ENCODE data around the gene DGAT2.

Gene DGAT2

DNA sequence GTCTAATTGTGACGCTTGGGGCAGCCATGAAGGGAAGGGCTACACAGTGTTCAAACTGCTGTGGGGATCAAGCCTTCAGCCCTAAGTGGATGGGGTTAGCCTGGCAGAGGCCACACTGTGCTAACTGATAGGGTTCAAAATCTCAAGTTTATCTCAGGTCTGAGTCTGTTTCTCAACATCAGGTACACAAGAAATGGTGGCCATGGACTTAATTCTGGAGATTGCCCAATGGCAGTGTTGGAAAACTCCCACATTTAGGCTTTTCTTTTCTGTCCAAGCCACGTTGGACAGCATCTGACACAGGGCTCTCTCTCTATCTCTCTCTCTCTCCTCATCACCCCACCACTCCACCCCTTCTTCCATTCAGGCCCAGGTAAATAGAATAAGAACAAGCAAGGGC, 10.9 kb upstream of the DGAT2 start:
- no peak for DNase-seq

DNA sequence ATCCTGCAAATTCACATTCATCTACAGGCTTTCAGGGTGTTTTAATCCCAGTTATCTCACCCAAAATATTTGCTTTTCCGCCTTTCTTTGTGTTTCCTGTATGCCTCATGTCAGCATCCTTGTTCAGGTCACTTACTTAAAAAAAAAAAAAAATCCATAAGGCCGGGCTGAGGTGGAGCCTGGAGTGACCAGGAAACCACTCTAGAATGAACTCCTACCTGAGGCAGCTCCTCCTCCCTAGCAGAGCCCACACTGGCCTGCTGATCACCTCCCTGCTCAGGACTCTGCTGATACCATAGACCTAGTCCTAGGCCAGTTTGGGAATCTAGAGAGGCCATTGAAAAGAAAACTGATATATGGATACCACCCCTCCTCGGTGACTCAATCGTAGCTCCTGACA, 8.7 kb upstream of the DGAT2 start:
- no peak for DNase-seq

DNA sequence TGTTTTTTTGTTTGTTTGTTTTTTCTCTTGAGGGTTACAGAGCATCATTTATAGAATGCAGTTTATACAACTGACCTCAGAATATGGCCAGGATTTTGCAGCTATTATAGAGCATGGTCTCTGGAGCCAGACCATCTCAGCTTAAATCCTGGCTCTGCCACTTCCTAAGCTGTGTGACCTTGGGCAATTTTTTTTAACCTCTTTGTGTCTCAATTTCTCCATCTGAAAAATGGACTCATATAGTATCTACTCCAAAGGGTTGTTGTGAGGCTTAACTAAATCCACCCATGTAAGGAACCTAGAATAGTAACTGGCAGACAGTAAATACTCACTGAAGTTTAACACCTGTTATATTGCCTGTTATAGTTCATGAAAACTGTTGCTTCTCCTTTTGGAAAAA, 8.3 kb upstream of the DGAT2 start:
- DNase-seq: no peak

DNA sequence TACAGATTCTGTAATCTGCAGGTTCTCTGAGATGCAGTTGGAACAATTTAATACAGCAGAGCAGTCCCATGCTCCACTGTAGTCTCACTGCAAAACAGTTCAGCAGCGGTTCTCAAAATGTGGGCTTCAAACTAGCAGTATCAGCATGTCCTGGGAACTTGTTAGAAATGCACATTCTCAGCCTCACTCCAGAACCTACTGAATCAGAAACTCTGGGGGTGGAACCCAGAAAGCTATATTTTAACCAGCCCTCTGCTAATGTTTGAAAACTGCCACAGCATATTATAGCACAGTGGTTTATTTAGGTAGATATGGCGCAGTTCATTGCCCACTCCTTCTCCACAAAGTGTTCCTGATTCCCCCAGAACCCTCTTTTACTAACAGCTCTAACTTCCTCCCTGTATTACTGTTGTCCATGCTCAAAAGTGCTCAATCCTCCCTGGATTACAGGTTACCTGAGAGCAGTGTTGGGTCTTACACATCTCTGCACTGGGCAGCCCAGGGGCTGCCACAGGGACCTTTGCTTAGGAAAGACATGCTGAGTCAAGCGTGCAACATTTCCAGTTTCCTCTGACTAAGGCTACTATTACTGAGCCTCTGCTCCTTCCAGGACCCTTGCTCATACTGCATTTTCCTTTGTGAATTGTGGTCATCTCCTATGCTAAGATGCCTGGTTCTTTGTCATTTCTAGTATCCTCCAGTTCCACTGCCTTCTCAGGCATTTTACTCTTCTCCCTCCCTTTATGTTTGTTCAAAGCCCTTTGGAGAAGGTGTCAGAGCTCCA, 7.7 kb upstream of the DGAT2 start:
- DNase-seq: no peak

DNA sequence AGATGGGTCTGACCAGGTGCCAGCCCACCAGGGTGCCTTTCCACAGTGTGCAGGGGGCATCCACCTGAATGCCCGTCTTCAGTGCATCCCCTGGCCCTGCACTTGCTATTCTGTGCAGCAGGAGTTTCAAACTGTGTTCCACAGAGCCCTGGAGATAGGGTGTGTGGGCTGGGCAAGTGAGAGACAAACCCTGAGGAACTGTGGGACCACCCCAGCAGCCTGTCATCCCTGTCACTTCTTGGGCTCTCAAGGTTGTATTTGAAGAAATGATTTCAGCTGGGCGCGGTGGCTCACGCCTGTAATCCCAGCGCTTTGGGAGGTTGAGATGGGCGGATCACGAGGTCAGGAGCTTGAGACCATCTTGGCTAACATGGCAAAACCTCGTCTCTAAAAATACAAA, 6.4 kb upstream of the DGAT2 start:
- no peak for DNase-seq

DNA sequence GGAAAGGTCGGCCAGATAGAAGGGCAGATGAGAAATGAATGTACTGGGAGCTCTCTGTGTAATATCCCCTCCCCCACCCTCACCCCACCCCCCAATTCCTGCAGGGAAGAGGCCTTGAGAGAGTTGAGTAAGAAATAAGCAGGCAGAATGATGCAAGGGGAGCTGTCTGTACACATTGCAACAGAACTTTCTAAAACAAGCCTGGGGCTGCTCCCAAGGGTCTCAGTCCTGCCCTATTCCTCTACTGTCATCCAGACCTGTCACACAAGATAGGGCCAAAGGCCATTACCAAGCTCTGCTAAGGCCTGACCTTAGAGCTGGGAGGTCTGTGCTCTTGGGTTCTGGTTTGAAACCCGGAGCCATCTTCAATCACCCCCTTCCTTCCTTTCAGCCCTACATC, 5.7 kb upstream of the DGAT2 start:
- DNase-seq: peak; percentile 85

DNA sequence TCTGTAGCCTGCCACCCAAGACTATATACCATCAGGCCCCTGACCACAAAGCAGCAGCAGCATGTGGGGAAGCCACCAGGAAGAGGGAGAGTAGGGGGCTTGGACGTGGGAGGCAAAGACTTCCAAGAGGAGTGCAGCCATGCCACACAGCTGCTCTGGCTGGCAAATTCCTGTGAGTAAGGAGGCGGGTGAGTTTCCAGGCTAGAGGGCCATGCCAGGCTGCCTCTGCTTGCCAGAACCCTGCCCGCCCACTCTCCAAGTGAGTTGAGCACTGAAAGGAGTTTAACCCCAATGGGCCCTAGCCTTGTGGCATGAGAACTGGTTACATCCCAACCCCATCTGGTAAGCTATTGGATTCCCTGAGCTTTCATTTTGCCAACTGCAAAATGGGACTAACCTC, 4.7 kb upstream of the DGAT2 start:
- DNase-seq: no peak

DNA sequence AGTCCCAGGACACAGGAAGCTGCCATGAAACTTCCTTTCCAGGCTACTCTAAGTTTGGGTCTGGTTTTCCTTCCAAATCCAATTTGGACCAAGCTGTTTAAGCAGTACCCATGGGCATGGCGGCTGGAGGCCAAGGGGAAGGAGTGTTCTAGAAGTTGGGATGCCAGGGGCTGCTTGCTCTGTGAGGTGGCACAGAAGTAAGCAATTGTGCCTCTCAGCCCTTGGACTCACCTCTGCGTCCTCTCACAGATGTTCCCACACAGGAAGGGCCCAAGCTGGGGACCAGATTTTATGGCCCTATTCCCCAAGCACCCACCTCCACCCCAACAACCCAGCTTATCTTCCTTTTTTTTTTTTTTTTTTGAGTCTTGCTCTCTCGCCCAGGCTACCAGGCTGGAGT, 3.5 kb upstream of the DGAT2 start:
- DNase-seq: no peak

DNA sequence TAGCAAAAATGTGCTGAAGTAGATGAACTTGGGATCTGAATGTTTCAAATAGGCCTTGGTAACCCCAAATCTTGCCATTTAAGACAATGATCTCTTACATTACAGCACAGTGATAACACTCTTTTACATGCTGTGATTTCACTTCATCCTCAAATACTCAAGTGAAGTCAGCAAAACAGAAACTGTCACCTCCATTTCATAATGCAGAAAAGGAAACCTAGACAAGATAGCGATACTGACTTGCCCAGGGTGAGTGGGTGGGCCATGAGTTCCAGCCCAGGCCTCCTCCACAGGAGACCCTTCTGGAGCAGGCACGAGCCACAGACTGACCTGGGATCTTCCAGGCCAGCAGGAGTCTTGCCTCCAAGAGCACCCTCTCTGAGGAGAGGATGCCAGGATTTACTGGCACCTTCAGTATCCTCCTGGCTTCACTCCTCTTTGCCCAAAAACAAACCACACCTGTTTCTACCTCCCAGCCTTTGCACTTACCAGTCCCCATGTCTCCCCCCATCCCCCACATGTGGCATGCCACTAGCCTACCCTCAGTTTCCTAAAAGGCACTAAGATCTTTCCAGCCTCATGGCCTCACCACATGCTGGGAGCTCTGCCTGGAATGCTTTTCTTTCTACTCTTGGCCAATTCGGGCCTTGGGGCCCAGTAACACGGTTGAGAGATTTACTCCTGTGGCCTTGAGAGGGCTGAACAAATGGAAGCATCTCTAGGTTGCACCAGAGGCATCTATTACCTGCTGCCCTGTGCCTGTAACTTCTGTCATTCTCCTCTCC, 1.9 kb upstream of the DGAT2 start:
- no peak for DNase-seq

DNA sequence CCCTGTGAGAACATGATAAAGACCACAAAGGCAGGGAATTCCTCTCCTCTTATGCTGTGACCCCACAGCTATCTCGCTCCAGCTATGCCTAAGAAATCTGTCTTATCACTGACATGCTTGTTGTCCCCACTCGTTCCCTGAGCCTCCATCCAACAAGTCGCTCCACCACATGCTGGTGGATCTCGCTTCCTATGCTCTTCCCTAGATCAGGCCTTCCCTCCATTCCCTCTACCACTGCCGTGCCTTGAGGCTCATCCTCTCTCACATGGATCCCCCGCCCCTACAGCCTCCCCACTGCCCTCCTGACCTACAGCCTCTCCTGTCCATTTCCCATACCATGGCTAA, 1.4 kb upstream of the DGAT2 start:
- no peak for DNase-seq

DNA sequence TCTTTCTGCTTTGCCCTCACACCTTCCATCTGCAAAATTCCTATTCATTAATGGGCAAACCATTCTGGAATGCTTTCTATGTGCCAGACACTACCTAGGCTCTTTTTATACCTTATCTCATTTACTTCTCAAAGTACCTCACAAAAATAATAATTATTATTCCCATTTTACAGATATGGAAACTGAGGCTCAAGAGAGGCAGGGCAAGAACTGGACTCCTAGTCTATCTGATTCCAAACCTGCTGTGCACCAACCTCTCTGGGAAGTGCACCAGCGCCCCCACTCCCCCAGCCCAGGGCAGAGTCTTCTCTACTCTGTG, 826 bp upstream of the DGAT2 start:
- DNase-seq: no peak

DNA sequence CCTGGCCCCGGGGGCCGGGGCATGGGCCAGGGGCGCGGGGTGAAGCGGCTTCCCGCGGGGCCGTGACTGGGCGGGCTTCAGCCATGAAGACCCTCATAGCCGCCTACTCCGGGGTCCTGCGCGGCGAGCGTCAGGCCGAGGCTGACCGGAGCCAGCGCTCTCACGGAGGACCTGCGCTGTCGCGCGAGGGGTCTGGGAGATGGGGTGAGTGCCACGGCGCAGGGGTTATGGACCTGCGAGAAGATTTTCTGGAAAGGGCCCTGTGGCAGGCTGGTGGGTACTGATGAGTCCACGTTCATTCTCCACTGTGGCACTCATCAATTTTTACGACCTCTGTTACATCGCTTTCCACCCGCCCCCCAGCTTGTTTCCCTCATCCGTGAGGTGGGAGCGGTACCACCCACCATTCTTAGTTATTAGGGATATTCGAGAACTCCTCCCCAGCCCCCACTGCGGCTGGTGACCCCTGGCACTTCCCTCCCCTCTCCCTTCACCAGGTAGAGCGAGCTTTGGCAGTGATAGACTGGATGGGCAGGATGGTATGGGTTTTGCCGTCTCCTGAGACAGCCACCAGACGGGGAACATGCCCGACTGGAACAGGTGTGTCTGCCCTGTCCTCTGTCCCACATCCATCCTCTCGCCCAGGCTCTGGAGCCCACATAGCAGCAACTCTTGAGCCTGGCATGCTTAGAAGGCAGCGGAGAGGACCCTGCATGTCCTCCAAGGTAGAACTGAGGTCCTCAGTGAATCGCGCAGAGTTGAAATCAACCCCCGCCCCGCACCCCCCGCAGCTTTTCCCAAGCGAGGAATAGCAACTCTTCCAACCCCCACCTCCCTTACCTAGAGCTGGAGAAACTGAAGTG, 562 bp downstream of the DGAT2 start:
- no peak for DNase-seq

DNA sequence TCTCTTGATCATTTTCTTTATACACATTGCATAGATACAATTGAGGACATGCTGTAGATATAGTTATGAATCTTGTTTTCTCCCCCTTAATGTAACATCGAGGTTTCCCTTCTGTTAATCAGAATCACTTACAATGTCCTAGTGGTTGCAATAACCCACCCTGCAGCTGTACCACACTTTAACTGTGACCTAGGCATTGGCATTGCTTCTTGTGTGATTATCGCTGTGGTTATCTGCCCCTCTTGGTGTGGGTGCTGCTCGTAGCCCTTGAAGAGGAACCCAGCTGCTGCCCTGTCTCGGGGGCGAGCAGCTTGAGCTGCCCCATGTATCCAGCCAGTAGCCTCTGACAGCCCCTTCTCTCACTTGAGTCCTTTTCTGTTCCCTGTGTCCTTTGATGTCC, 1.5 kb downstream of the DGAT2 start:
- DNase-seq: peak; percentile 7

DNA sequence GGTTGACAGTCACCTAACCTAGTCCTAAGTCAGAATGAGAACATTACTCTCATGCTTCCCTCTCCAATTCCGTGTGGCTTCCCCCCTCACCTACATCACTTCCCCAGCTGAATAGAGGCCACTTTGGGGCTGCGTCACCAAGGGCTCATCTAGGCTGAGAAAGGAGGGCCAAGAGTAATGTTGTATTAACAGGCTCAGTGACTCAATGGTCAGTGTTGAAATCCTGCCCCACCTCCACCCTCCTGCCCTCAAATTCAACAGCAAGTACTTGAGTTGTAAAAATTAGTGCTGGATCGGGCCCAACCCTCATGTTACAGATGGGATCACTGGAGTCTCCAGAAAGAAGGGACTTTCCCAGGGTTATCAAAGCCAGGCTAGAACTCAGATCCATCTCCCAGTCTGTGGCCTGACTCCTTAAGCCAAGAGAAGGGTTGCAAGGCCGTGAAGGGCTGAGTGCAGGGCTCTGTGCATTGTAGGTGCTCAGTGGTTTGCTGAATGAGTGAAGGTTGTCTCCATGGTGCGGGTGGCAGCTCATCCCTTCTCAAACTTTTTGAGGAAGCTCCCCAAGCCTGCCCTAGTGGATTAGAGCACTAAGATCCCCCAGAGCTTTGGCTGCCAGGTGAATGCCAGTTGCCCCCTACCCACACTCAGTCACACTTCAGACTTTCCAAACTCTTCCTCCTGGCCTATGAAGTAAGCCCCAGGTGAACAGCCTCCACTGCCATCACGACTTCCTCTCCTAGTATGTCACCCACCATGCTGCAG, 3.2 kb downstream of the DGAT2 start:
- peak; percentile 8 for DNase-seq

DNA sequence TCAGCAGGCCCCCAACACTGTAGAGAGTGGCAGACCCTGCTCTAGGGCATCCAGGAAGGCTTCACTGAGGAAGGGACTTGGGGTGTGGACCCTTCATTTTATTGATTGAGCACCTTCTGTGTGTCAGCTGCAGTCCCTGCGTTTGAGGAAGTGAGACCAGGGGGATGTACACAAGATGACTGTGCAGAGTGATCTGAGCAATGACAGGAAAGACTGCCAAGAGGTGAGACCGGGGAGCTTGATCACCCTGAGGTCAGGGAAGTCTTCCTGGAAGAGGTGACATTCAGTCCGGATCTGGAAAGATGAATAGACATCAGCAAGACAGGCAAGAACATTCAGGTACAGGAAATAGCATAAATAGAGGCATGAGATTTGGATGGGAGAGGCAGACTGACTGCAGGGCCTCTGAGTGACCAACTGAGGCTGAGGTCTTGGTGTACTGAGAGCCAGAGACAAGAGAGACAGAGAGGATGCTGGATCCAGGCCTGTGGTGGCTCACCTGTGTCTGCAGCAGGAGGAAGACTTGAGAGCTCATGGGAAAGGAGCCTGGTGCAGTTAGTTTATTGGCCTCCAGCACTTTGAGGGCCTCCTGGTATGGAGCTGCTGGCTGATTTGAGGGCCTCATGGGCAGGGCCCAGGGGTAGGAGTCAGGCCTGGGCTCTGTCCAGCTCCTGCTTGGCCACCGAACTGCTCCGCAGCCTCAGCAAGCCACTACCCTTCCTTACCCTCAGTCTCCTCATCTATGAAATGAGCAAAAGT, 5.2 kb downstream of the DGAT2 start:
- DNase-seq: peak; percentile 83

DNA sequence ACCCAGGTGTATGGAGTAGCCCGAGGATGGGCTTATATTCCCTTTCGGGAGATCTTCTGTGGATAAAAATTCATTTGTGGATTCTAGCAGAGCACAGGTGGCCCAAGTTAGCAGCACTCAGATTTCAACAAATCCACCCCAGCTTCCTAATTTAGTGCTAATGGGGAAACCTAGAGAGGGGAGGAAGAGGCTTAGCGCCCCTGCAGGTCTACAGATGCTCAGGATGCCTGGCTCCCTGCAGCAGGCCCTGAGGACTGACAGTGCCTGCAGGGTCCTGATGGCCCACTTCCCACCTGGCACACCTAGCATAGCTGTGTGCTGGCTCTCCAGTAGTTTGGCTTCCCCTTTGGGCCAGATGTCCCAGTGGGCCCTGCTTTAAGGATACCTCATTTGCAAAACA, 6.5 kb downstream of the DGAT2 start:
- no peak for DNase-seq

DNA sequence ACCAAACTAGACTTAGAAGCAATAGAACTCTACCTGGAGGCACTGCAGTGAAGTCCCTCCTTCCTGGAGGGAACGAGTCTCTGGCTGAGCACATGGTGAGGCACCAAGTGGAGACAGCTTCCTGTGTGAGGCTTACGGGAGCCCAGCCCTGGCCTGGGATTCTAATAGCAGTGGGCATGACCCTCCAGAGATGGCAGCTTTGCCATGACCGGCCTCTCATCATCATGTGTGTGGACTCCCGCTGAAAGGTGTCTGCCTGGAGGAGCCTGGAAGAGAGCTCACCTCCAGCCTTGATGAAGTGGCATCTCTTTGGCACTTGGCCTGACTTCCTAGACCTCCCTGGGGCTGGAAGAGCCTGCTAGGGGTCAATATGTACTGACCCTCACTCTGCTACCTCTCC, 8.0 kb downstream of the DGAT2 start:
- no peak for DNase-seq

DNA sequence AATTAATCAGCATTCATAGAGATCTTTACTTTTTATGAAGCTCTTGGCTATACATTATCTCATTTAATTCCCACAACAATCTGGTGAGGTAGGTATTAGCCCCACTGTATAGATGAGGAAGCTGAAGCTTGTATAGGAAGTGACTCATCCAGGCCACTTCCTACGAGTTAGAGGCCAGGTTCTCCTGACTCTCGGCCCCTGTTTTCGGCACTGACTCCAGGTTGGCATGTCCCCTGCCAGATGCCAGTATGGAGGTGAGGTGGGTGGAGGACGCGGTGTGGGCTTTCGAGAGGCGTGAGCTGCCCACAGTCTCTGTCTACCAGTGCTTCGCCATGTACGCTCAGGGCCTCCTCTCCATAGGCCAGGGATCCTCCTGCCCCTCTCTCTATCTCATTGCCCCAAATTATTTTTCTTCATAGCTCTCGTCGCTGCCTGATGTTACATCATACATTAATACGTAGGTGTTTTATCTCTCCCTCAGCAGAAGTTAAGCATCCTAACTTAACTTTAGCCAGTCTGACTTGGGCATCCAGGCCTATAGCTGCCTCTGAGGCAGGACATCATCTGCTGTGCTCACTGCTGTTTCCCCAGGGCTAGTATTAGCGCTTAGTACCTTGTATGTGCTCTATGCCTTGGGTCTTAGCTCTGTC, 9.0 kb downstream of the DGAT2 start:
- DNase-seq: peak; percentile 61

DNA sequence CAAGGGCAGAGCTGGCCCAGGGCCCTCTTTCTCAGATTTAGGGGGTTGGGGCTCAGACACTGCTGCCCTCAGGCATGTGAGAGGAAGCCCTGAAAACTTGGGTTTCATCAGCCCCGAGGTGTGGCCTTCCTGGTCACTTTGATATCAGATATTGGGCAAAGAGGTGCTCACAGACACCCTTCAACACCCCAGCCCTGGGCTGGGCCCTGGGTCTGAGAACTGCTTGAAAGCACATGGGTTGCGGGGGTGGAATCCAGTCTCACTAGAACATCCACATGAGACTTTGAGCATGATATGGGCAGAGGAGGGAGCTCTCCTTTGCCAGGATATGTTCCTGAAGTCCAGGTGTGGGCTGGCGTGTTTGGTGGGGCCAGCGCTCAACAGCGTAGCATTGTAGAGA, 10.4 kb downstream of the DGAT2 start:
- no peak for DNase-seq

DNA sequence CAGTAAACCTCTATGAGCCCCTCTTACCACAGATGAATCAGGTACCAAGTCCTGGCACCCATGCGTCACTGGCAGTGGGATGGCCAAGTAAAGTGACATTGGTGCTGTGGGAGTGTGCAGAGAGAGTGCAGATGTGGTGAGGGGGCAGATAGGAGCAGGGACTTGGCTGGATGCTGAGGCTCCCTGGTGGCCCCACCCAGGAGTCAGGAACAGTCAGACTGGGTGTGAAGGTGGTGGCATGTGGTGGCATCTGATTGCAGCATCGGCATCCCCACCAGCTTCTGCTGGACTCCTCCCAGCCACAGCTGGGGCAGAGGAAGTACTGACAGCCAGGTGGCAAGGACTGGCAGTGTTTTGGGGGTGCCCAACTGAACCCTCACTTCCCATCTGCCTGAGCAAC, 11.4 kb downstream of the DGAT2 start:
- DNase-seq: peak; percentile 15

DNA sequence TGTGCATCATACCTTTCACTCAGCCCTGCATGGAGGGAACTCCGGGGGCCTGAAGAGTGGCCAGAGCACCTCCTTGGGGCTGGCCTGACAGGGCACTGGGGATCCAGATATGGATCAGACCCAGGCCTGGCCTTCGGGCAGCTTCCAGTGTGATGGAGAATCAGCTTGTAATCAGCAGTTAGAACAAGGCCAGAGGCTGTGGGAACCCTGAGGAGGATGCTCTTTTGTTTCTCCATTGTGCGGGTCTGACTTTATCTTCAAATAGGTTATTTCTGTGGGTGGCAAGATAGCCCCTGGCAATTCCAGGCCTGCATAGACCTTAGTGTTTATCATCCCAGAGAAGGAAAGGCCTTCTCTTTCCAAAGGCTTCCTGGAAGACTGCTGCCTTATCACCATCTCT, 12.3 kb downstream of the DGAT2 start:
- DNase-seq: no peak

DNA sequence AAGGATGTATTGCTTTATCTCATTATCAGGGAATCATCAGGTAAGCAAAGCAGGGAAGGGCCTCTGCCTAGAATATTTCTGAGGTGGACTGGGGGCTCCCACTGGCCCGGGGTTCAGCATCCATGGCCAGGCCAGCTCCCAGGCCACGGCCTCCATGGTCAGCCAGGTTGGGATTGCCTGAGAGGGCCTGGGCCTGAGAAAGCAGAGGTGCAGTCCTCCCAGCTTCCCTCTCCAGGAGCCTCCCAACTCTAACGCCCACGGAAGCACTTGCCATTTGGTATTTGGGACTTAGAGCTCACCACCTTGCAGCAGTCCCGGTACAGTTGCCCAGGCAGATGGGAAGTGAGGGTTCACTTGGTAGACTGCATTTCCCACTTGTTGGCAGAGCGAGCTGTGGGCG, 12.7 kb downstream of the DGAT2 start:
- DNase-seq: no peak
